HCT116 (cell line): Measurements from ENCODE around the gene SH3BP5L. TPM values are rescaled to one million over a fixed set of nuclear protein-coding genes. Genes with fewer than 3 reads are reported as not detected.
A peak's percentile ranks its signal among the peaks of the same experiment; 100 is the strongest.

Experiments
- ATAC-seq: fragments of 200-7000 bp; cut with Tn5 transposase; 2 replicates; pipeline ENCODE4 v1.9.1; 2020; ENCODE audit warnings: mild to moderate bottlenecking, moderate library complexity
- Bru-seq: library from RNA; stranded (reverse); fragments of 400-500 nt; gene quantifications from one replicate; lab custom pipeline; 2021; lab: Mats Ljungman, UMichigan
- BruChase-seq, 2 experiments: library from RNA; stranded (reverse); fragments of 400-500 nt; gene quantifications; one replicate each; lab custom pipeline; 2021; lab: Mats Ljungman, UMichigan
- BruUV-seq: library from RNA; stranded (reverse); fragments of 400-500 nt; replicated peaks from 2 replicates; lab custom pipeline; 2021; lab: Mats Ljungman, UMichigan
- CTCF ChIA-PET: fragments of 300-600 bp; sonication (Branson Sonifier 250); formaldehyde crosslinking; loops from one replicate; lab custom pipeline; 2021; ENCODE audit warnings: antibody characterized with exemption; lab: Charles Lee
- POLR2A ChIA-PET: fragments of 300-600, 350-600 bp; sonication (Branson Sonifier 250); formaldehyde crosslinking; loops from one replicate; lab custom pipeline; 2021; ENCODE audit warnings: antibody characterized with exemption; lab: Charles Lee
- RAD21 ChIA-PET, 2 experiments: fragments of 300-600 bp; sonication (Branson Sonifier 250); formaldehyde crosslinking; loops; one replicate each; lab custom pipeline; 2023; ENCODE audit warnings: low total read pairs in 2 of 2; ENCODE audit not compliant: uncharacterized antibody in 2 of 2, unreplicated experiment in 2 of 2, low non-redundant PET in 1 of 2; lab: Charles Lee
- DNase-seq: peaks from one replicate; pipeline ENCODE4 v3.0.0-alpha.2; 2010; ENCODE audit warnings: low read depth, low spot score
- H2AFZ ChIP-seq: fragments of 200-600 bp; shearing (Covaris generic), sonication (generic); 2 replicates; pipeline ENCODE4 v1.6.1; 2017; ENCODE audit warnings: low read depth, mixed run types, mixed read lengths, antibody characterized with exemption, low read length; ENCODE audit not compliant: poor library complexity, severe bottlenecking
- H3K27ac ChIP-seq: 2 replicates; pipeline ENCODE4 v1.5.1; 2012; ENCODE audit warnings: low read depth, low read length
- H3K27me3 ChIP-seq: fragments of 200-600 bp; sonication (generic); 2 replicates; pipeline ENCODE4 v1.6.1; 2016; ENCODE audit warnings: mixed run types, low read length, mixed read lengths; ENCODE audit not compliant: insufficient read depth
- H3K36me3 ChIP-seq, 2 experiments: fragments of 200-500 bp in 1 of 2; fragments of 200-600 bp in 1 of 2; sonication (Bioruptor generic) in 1 of 2; sonication (generic) in 1 of 2; 2 replicates each; pipeline versions ENCODE4 v1.5.1 to v1.6.1; 2014 to 2016; ENCODE audit warnings: low read length in 2 of 2, inconsistent platforms in 1 of 2, mixed read lengths in 1 of 2, mixed run types in 1 of 2; ENCODE audit not compliant: insufficient read depth in 2 of 2, control insufficient read depth in 1 of 2
- H3K4me1 ChIP-seq, 2 experiments: fragments of 200-600 bp in 1 of 2; sonication (generic) in 1 of 2; 2 replicates each; pipeline versions ENCODE4 v1.5.1 to v1.6.1; 2012 to 2017; ENCODE audit warnings: low read length in 2 of 2, inconsistent platforms in 1 of 2, mild to moderate bottlenecking in 1 of 2, mixed read lengths in 1 of 2, mixed run types in 1 of 2, moderate library complexity in 1 of 2; ENCODE audit not compliant: insufficient read depth in 2 of 2, control insufficient read depth in 1 of 2
- H3K4me2 ChIP-seq: fragments of 200-600 bp; sonication (generic); 2 replicates; pipeline ENCODE4 v1.6.1; 2017; ENCODE audit warnings: mixed run types, low read length, mixed read lengths
- H3K4me3 ChIP-seq, 2 experiments: fragments of 200-600 bp in 1 of 2; sonication (generic) in 1 of 2; replicated peaks in 1 of 2; 2 replicates each; pipeline ENCODE4 v1.5.1; 2011 to 2016; ENCODE audit warnings: low read length in 2 of 2, control low read depth in 1 of 2, low read depth in 1 of 2, mild to moderate bottlenecking in 1 of 2, mixed read lengths in 1 of 2, mixed run types in 1 of 2
- H3K79me2 ChIP-seq: fragments of 200-600 bp; sonication (generic); 2 replicates; pipeline ENCODE4 v1.6.1; 2017; ENCODE audit warnings: mild to moderate bottlenecking, mixed run types, low read length, moderate library complexity, mixed read lengths; ENCODE audit not compliant: insufficient read depth
- H3K9ac ChIP-seq: fragments of 200-600 bp; sonication (generic); 2 replicates; pipeline ENCODE4 v1.6.1; 2016; ENCODE audit warnings: low read length, mixed read lengths
- H3K9me2 ChIP-seq: fragments of 200-600 bp; sonication (generic), shearing (Covaris generic); 2 replicates; pipeline ENCODE4 v1.6.1; 2017; ENCODE audit warnings: mixed run types, mild to moderate bottlenecking, moderate library complexity; ENCODE audit not compliant: insufficient read depth
- H3K9me3 ChIP-seq, 2 experiments: fragments of 200-500 bp in 1 of 2; fragments of 200-600 bp in 1 of 2; sonication (Bioruptor generic) in 1 of 2; sonication (generic) in 1 of 2; 2 replicates each; pipeline ENCODE4 v1.6.1; 2014 to 2017; ENCODE audit warnings: low read length in 2 of 2, mixed read lengths in 2 of 2, inconsistent platforms in 1 of 2, low read depth in 1 of 2, mild to moderate bottlenecking in 1 of 2, mixed run types in 1 of 2, moderate library complexity in 1 of 2; ENCODE audit not compliant: control insufficient read depth in 1 of 2, insufficient read depth in 1 of 2
- H4K20me1 ChIP-seq: fragments of 200-600 bp; sonication (generic), shearing (Covaris generic); 2 replicates; pipeline ENCODE4 v1.6.1; 2017; ENCODE audit warnings: mixed run types, mild to moderate bottlenecking, moderate library complexity; ENCODE audit not compliant: insufficient read depth
- ATF3 ChIP-seq: IDR thresholded peaks from 2 replicates; pipeline ENCODE4 v1.6.1; 2012
- CBX3 ChIP-seq: IDR thresholded peaks from 2 replicates; pipeline ENCODE4 v1.6.1; 2012; ENCODE audit warnings: low read depth
- CEBPB ChIP-seq: IDR thresholded peaks from 2 replicates; pipeline ENCODE4 v1.6.1; 2012; ENCODE audit warnings: low read depth
- ELF1 ChIP-seq: IDR thresholded peaks from 2 replicates; pipeline ENCODE4 v1.6.1; 2012; ENCODE audit warnings: low read depth, borderline replicate concordance
- EZH2 ChIP-seq: fragments of 200-600 bp; sonication (generic); IDR thresholded peaks from 2 replicates; pipeline ENCODE4 v1.6.1; 2017; ENCODE audit warnings: antibody characterized with exemption, mixed run types
- EZH2phosphoT487 ChIP-seq: fragments of 200-600 bp; IDR thresholded peaks from 2 replicates; pipeline ENCODE4 v1.6.1; 2018; ENCODE audit warnings: antibody characterized with exemption, borderline replicate concordance
- FOSL1 ChIP-seq: IDR thresholded peaks from 2 replicates; pipeline ENCODE4 v1.6.1; 2012; ENCODE audit warnings: low read depth
- JUND ChIP-seq: IDR thresholded peaks from 2 replicates; pipeline ENCODE4 v1.6.1; 2012
- MAX ChIP-seq: IDR thresholded peaks from 2 replicates; pipeline ENCODE4 v1.6.1; 2012
- POLR2A ChIP-seq: IDR thresholded peaks from 2 replicates; pipeline ENCODE4 v1.7.0; 2011; ENCODE audit warnings: borderline replicate concordance; ENCODE audit not compliant: insufficient read depth, insufficient read length; ENCODE audit errors: extremely low read depth
- RAD21 ChIP-seq: IDR thresholded peaks from 2 replicates; pipeline ENCODE4 v1.6.1; 2012; ENCODE audit warnings: low read depth, mild to moderate bottlenecking
- REST ChIP-seq: IDR thresholded peaks from 2 replicates; pipeline ENCODE4 v1.6.1; 2012; ENCODE audit warnings: low read depth
- SIN3A ChIP-seq: IDR thresholded peaks from 2 replicates; pipeline ENCODE4 v1.6.1; 2012; ENCODE audit warnings: low read depth
- SP1 ChIP-seq: IDR thresholded peaks from 2 replicates; pipeline ENCODE4 v1.6.1; 2012; ENCODE audit warnings: low read depth
- TCF7L2 ChIP-seq: IDR thresholded peaks from 2 replicates; pipeline ENCODE4 v1.7.0; 2011; ENCODE audit warnings: borderline replicate concordance, inconsistent platforms; ENCODE audit not compliant: insufficient read depth, insufficient read length; ENCODE audit errors: extremely low read depth
- YY1 ChIP-seq: IDR thresholded peaks from 2 replicates; pipeline ENCODE4 v1.6.1; 2011; ENCODE audit warnings: low read length, low read depth, moderate library complexity, mild to moderate bottlenecking; ENCODE audit not compliant: insufficient replicate concordance; ENCODE audit errors: extremely low read depth
- ZBTB33 ChIP-seq: IDR thresholded peaks from 2 replicates; pipeline ENCODE4 v1.6.1; 2011; ENCODE audit warnings: mild to moderate bottlenecking, low read length, moderate library complexity; ENCODE audit not compliant: insufficient replicate concordance; ENCODE audit errors: extremely low read depth
- ZFX ChIP-seq: fragments of 450-650 bp; IDR thresholded peaks from 2 replicates; pipeline ENCODE4 v1.6.1; 2017
- ZNF274 ChIP-seq: fragments of 200-500 bp; sonication (Bioruptor generic); IDR thresholded peaks from 2 replicates; pipeline ENCODE4 v1.6.1; 2014; ENCODE audit warnings: mild to moderate bottlenecking, low read depth, low read length, inconsistent platforms
- intact Hi-C: fragments of 100-400 bp; cut with micrococcal nuclease; formaldehyde crosslinking; loops from 2 replicates; pipeline ENCODE4 v1.10.0; 2022
- long read RNA-seq: library from polyadenylated mRNA; unstranded; transcript quantifications from one replicate; pipeline ENCODE4 v2.0.0, GENCODE V29; 2021; ENCODE audit not compliant: unreplicated experiment
- polyA plus RNA-seq: library from polyadenylated mRNA; unstranded; fragments of >200 nt; gene quantifications from 2 replicates; pipeline ENCODE4 v1.2.1, GENCODE V29; 2012; ENCODE audit warnings: missing spikeins
- total RNA-seq: library from RNA; stranded (reverse); gene quantifications from one replicate; pipeline ENCODE4 v1.2.1, GENCODE V29; 2021; ENCODE audit not compliant: unreplicated experiment

Gene SH3BP5L
- total RNA-seq (22.3 TPM), Bru-seq, nascent RNA (percentile 73 among the genes with signal in this experiment), BruChase-seq, experiment 1, labeled RNA remaining after a 6-hour chase (percentile 70 among the genes with signal in this experiment), BruChase-seq, experiment 2, labeled RNA remaining after a 2-hour chase (percentile 78 among the genes with signal in this experiment)
- 11.9 and 15.1 TPM in 2 replicates for polyA plus RNA-seq
- long read RNA-seq, partial matches to known transcripts, result 0 of 1 reads
- long read RNA-seq, other reads (novel, unspliced or antisense), result 1 of 1 reads

- peak; percentile 95 for DNase-seq
- RAD21 ChIA-PET, result interaction anchor here in 1 of 2 experiments (0.6 to 1.2 kb wide), 2 partner anchors 12 to 47 kb away, joined by 3 to 4 read pairs; partner anchors contain the start of gene ZNF672
- intact Hi-C loops, result loop anchor here (1.0 kb wide), 2 partner anchors 12 to 33 kb away; partner anchors contain the start of genes ZNF672 and ZNF692
- peaks cover 16 to 34% of the 10 kb centered on the region in 2 experiments for H3K4me1 ChIP-seq
- H3K4me3 ChIP-seq, result peak within 1 kb of the TSS; percentile 98 to 99
- H3K79me2 ChIP-seq, result peaks cover 44% of the 10 kb centered on the region
- no peaks in the 10 kb centered on the region for H3K27me3 ChIP-seq
- no peaks in the 10 kb centered on the region for H4K20me1 ChIP-seq
- BruUV-seq, result TSS peak; percentile 92
- peak within 1 kb of the TSS; percentile 92 for H3K4me2 ChIP-seq
- peak; percentile 89 for ATAC-seq
- POLR2A ChIA-PET, result interaction anchor here (0.6 to 5.0 kb wide), 3 partner anchors 12 to 48 kb away, joined by 4 to 49 read pairs (median 4); partner anchors contain the start of genes ZNF672 and ZNF692
- no peaks in the 10 kb centered on the region for H3K9me2 ChIP-seq
- peak within 1 kb of the TSS; percentile 97 for H3K9ac ChIP-seq
- CTCF ChIA-PET, result interaction anchor here (1.0 to 2.2 kb wide), 2 partner anchors 12 to 47 kb away, joined by 6 to 12 read pairs; partner anchors contain the start of gene ZNF672
- peaks cover 5 to 7% of the 10 kb centered on the region in 2 experiments; a peak in 3 of 4 replicates for H3K36me3 ChIP-seq
- H2AFZ ChIP-seq, result peak within 1 kb of the TSS; percentile 94
- no peaks in the 10 kb centered on the region for H3K9me3 ChIP-seq
- H3K27ac ChIP-seq, result peak within 1 kb of the TSS; percentile 78
- TF ChIP-seq ZNF274, result no peak
- TF ChIP-seq EZH2, result no peak
- TF ChIP-seq FOSL1, result no peak
- TF ChIP-seq ZFX, result peak; percentile 54; the same call in 1 of the 2 replicates
- no peak for TF ChIP-seq CEBPB
- TF ChIP-seq SIN3A, result peak; percentile 52; the same call in 1 of the 2 replicates
- peak; percentile 99 for TF ChIP-seq YY1
- TF ChIP-seq REST, result no peak
- no peak for TF ChIP-seq JUND
- peak; percentile 54; the same call in 1 of the 2 replicates for TF ChIP-seq MAX
- TF ChIP-seq ZBTB33, result no peak
- TF ChIP-seq SP1, result peak; percentile 55
- TF ChIP-seq RAD21, result no peak; the same call in 1 of the 2 replicates
- TF ChIP-seq CBX3, result peak; percentile 5; the same call in 1 of the 2 replicates
- no peak; the same call in 1 of the 2 replicates for TF ChIP-seq ELF1
- TF ChIP-seq ATF3, result no peak
- no peak for TF ChIP-seq POLR2A
- TF ChIP-seq EZH2phosphoT487, result no peak
- TF ChIP-seq TCF7L2, result peak; percentile 66
These were observed at the start of gene SH3BP5L for GRCh38 chr1:248825909-248826760. Gene SH3BP5L, minus strand, starts transcription at chr1:248825915. Its CDS starts 980 bp downstream, at chr1:248824935.
